Gastroesophageal sphincter (tissue), 3 donors: ENCODE data around the gene KCTD15.

Source experiments
- CTCF ChIP-seq, 4 experiments: fragments of 200-600 bp in 2 of 4; fragments of 450-650 bp in 2 of 4; sonication (generic) in 1 of 4; IDR thresholded peaks; one replicate each; pipeline ENCODE4 v1.5.1; 2017 to 2019; ENCODE audit warnings: antibody characterized with exemption in 4 of 4, mild to moderate bottlenecking in 2 of 4, moderate library complexity in 2 of 4
- EP300 ChIP-seq: sonication (generic); formaldehyde crosslinking; IDR thresholded peaks from one replicate; pipeline ENCODE4 v1.6.1; 2017; ENCODE audit warnings: antibody characterized with exemption, mild to moderate bottlenecking
- POLR2A ChIP-seq, 2 donors: fragments of 450-650 bp; IDR thresholded peaks; one replicate each; pipeline ENCODE4 v1.6.1; 2017; ENCODE audit warnings: antibody characterized with exemption in 2 of 2, mild to moderate bottlenecking in 2 of 2, moderate library complexity in 1 of 2
- POLR2AphosphoS5 ChIP-seq: sonication (generic); formaldehyde crosslinking; IDR thresholded peaks from one replicate; pipeline ENCODE4 v1.6.1; 2017; ENCODE audit warnings: antibody characterized with exemption

GRCh38 chr19:33860312-33861090 is 63.8 kb downstream of the KCTD15 start:
- TF ChIP-seq POLR2A (IDR thresholded peaks at IDR 0.05) (no peak), CTCF (IDR thresholded peaks at IDR 0.05) (no peak), EP300 (no peak), POLR2AphosphoS5 (no peak)
